Measurements from ENCODE around the gene RABGAP1L.

DNA sequence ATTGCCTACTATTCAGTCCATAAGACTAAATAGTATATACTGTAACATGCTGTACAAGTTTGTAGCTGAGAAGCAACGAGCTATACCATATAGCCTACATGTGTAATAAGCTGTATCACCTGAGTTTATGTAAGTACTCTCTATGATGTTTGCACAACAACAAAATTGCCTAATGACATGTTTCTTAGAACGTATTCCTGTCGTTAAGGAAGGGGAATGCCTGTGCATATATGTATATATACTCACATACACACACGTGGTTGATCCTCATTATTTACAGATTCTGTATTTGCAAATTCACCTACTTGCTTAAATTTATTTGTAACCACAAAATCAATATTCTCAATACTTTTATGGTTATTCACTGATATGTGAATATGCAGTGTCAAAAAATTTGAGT, 504.0 kb downstream of the RABGAP1L start:
- TF ChIP-seq CTCF (IDR thresholded peaks at IDR 0.05), result no peak
- TF ChIP-seq POLR2A (IDR thresholded peaks at IDR 0.05), result no peak

Measured in body of pancreas (tissue), 4 donors.